T-helper 2 cell treated with Interferon-gamma antibody and Interleukin-4, amounts not matched to agents 5 μg/mL and 100 μg/mL, for 36 hours (primary cell): Measurements from ENCODE around the gene HMGXB4.

Experiments used
- DNase-seq: peaks from one replicate; pipeline ENCODE4 v3.0.0; 2021; ENCODE audit warnings: low spot score
- H3K27ac Mint-ChIP-seq: one replicate; pipeline ENCODE4 v1.8.0; 2021; ENCODE audit warnings: mild to moderate bottlenecking, mixed read lengths
- H3K27me3 Mint-ChIP-seq: one replicate; pipeline ENCODE4 v1.8.0; 2021; ENCODE audit warnings: low read depth, mixed read lengths
- H3K36me3 Mint-ChIP-seq: one replicate; pipeline ENCODE4 v1.8.0; 2021; ENCODE audit warnings: low read depth, mixed read lengths
- H3K4me1 Mint-ChIP-seq: one replicate; pipeline ENCODE4 v1.8.0; 2021; ENCODE audit warnings: low read depth, mixed read lengths
- H3K4me3 Mint-ChIP-seq: one replicate; pipeline ENCODE4 v1.8.0; 2022; ENCODE audit warnings: mild to moderate bottlenecking, moderate library complexity, mixed read lengths
- H3K9me3 Mint-ChIP-seq: one replicate; pipeline ENCODE4 v1.8.0; 2021; ENCODE audit warnings: mixed read lengths

The HMGXB4 gene

GRCh38 chr22:35310556-35311550, 53.6 kb downstream of the HMGXB4 start:
- no peak for DNase-seq
- H3K9me3 Mint-ChIP-seq, result no peaks in the 10 kb centered on the region
- peak overlapping the region; percentile 67 for H3K27ac Mint-ChIP-seq
- no peaks in the 10 kb centered on the region for H3K27me3 Mint-ChIP-seq
- peak overlapping the region; percentile 52 for H3K4me3 Mint-ChIP-seq
- H3K4me1 Mint-ChIP-seq, result peaks cover 82% of the 10 kb centered on the region
- no peaks in the 10 kb centered on the region for H3K36me3 Mint-ChIP-seq

- peak overlapping the region; percentile 52 for H3K4me3 Mint-ChIP-seq
- no peak overlapping the region for H3K27ac Mint-ChIP-seq
- no peaks in the 10 kb centered on the region for H3K27me3 Mint-ChIP-seq
- peaks cover 78% of the 10 kb centered on the region for H3K4me1 Mint-ChIP-seq
- DNase-seq, result no peak
- H3K36me3 Mint-ChIP-seq, result no peaks in the 10 kb centered on the region
- no peaks in the 10 kb centered on the region for H3K9me3 Mint-ChIP-seq
Measured at GRCh38 chr22:35311551-35311999, 54.3 kb downstream of the HMGXB4 start.

GRCh38 chr22:35312198-35313059, 55.1 kb downstream of the HMGXB4 start:
- Mint-ChIP-seq H3K27me3 (no peaks in the 10 kb centered on the region), H3K36me3 (no peaks in the 10 kb centered on the region), H3K27ac (peak overlapping the region; percentile 66), H3K4me1 (peaks cover 70% of the 10 kb centered on the region), H3K4me3 (peak overlapping the region; percentile 1), H3K9me3 (no peaks in the 10 kb centered on the region)
- no peak for DNase-seq

- peak overlapping the region; percentile 67 for H3K27ac Mint-ChIP-seq
- H3K4me3 Mint-ChIP-seq, result peak overlapping the region; percentile 24
- H3K27me3 Mint-ChIP-seq, result no peaks in the 10 kb centered on the region
- no peaks in the 10 kb centered on the region for H3K9me3 Mint-ChIP-seq
- peaks cover 61% of the 10 kb centered on the region for H3K4me1 Mint-ChIP-seq
- peak; percentile 60 for DNase-seq
- no peaks in the 10 kb centered on the region for H3K36me3 Mint-ChIP-seq
Measured at GRCh38 chr22:35313311-35314121, 56.2 kb downstream of the HMGXB4 start.

- Mint-ChIP-seq H3K36me3 (no peaks in the 10 kb centered on the region), H3K9me3 (no peaks in the 10 kb centered on the region), H3K4me3 (no peak overlapping the region), H3K27ac (peak overlapping the region; percentile 58), H3K4me1 (peaks cover 53% of the 10 kb centered on the region), H3K27me3 (no peaks in the 10 kb centered on the region)
- DNase-seq, result no peak
Measured at GRCh38 chr22:35314161-35314942, 57.1 kb downstream of the HMGXB4 start.

GRCh38 chr22:35315141-35315854, 58.0 kb downstream of the HMGXB4 start:
- Mint-ChIP-seq H3K36me3 (no peaks in the 10 kb centered on the region), H3K9me3 (no peaks in the 10 kb centered on the region), H3K27ac (peak overlapping the region; percentile 58), H3K4me3 (no peak overlapping the region), H3K27me3 (no peaks in the 10 kb centered on the region), H3K4me1 (peaks cover 45% of the 10 kb centered on the region)
- DNase-seq, result no peak

- Mint-ChIP-seq H3K27ac (no peak overlapping the region), H3K27me3 (no peaks in the 10 kb centered on the region), H3K4me1 (peaks cover 37% of the 10 kb centered on the region), H3K4me3 (no peak overlapping the region), H3K9me3 (no peaks in the 10 kb centered on the region), H3K36me3 (no peaks in the 10 kb centered on the region)
- DNase-seq, result no peak
Measured at GRCh38 chr22:35315855-35316745, 58.8 kb downstream of the HMGXB4 start.

GRCh38 chr22:35316751-35317150, 59.5 kb downstream of the HMGXB4 start:
- no peak for DNase-seq
- Mint-ChIP-seq H3K9me3 (no peaks in the 10 kb centered on the region), H3K4me3 (no peak overlapping the region), H3K27ac (no peak overlapping the region), H3K36me3 (peaks cover 2% of the 10 kb centered on the region), H3K4me1 (peaks cover 31% of the 10 kb centered on the region), H3K27me3 (no peaks in the 10 kb centered on the region)

GRCh38 chr22:35317680-35318290, 60.5 kb downstream of the HMGXB4 start:
- no peak overlapping the region for H3K4me3 Mint-ChIP-seq
- no peaks in the 10 kb centered on the region for H3K27me3 Mint-ChIP-seq
- DNase-seq, result no peak
- peaks cover 3% of the 10 kb centered on the region for H3K36me3 Mint-ChIP-seq
- H3K9me3 Mint-ChIP-seq, result no peaks in the 10 kb centered on the region
- H3K27ac Mint-ChIP-seq, result no peak overlapping the region
- H3K4me1 Mint-ChIP-seq, result peaks cover 23% of the 10 kb centered on the region

- no peaks in the 10 kb centered on the region for H3K27me3 Mint-ChIP-seq
- no peak overlapping the region for H3K27ac Mint-ChIP-seq
- H3K4me1 Mint-ChIP-seq, result peaks cover 18% of the 10 kb centered on the region
- H3K36me3 Mint-ChIP-seq, result peaks cover 6% of the 10 kb centered on the region
- H3K9me3 Mint-ChIP-seq, result no peaks in the 10 kb centered on the region
- DNase-seq, result no peak
- no peak overlapping the region for H3K4me3 Mint-ChIP-seq
Measured at GRCh38 chr22:35318346-35319215, 61.3 kb downstream of the HMGXB4 start.
